ENCODE results near the gene CLDN1. TPM values are rescaled to one million over a fixed set of nuclear protein-coding genes. Genes with fewer than 3 reads are reported as not detected.
A peak's percentile ranks its signal among the peaks of the same experiment; 100 is the strongest.

The CLDN1 gene
- total and polyA plus RNA-seq, 2 of the 4 experiments (the other 2 are of a cell fraction) = 4.7 to 7.3 TPM

GRCh38 chr3:190322604-190323245 lies 479 bp upstream of the CLDN1 start:
- H2AK9ac ChIP-seq (replicated peaks; ENCODE audit: low read depth, low read length, poor library complexity) = peak overlapping the region; percentile 82
- peak overlapping the region; percentile 66 for H3K4me3 ChIP-seq (ENCODE audit: insufficient read depth, low read depth, low read length)
- intact Hi-C loops (cut with micrococcal nuclease) (loop anchor here (1.0 to 10.0 kb wide), 6 partner anchors 62 to 372 kb away; no protein-coding TSS in a partner anchor), in situ Hi-C loops (cut with MboI; ENCODE audit: low sequenced_read_pairs) (loop anchor here (5.0 kb wide), 1 partner anchor 360 kb away; no protein-coding TSS in a partner anchor), dilution Hi-C loops (cut with HindIII; ENCODE audit: low sequenced_read_pairs, unreplicated experiment) (no loop called here)
- H3K9me3 ChIP-seq (ENCODE audit: control insufficient read depth, insufficient read depth, low read length) = no peaks in the 10 kb centered on the region
- no TSS peak for BruUV-seq (replicated peaks)
- peak overlapping the region; percentile 89 for H2BK20ac ChIP-seq (ENCODE audit: low read depth, low read length)
- ATAC-seq (ENCODE audit: low read depth) (peak; percentile 7; the same call in 1 of the 2 replicates), DNase-seq (no peak)
- peak overlapping the region; percentile 61 for H2BK5ac ChIP-seq (ENCODE audit: low read depth, low read length, poor library complexity, severe bottlenecking)
- 0% methylated on average over 6 of the region's 12 CpGs; no CpG with 5 or more reads in 1 of the 2 experiments for WGBS, 2 experiments (ENCODE audit: extremely low coverage in 2 of 2, insufficient read length in 1 of 2)
- peak overlapping the region; percentile 96 for H3K23ac ChIP-seq (ENCODE audit: low read depth, low read length)
- H3K4me1 ChIP-seq (ENCODE audit: control insufficient read depth, insufficient read depth, low read length) = peaks cover 14% of the 10 kb centered on the region
- peak overlapping the region; percentile 41 for H4K91ac ChIP-seq (ENCODE audit: insufficient read depth, low read depth, low read length)
- POLR2A ChIA-PET (ENCODE audit: unreplicated experiment) = no interaction called here
- peak overlapping the region; percentile 93 for H2BK120ac ChIP-seq (ENCODE audit: low read depth, low read length)
- peak overlapping the region; percentile 84 for H2AK5ac ChIP-seq (ENCODE audit: low read depth, low read length)
- peak overlapping the region; percentile 78 for H3K4ac ChIP-seq (ENCODE audit: low read depth, low read length)
- H4K20me1 ChIP-seq (ENCODE audit: insufficient read depth, low read length) = no peaks in the 10 kb centered on the region
- no peak for TF ChIP-seq RCOR1 (IDR thresholded peaks at IDR 0.05; ENCODE audit: insufficient replicate concordance, low read length)
- no peak for TF ChIP-seq ELK1 (IDR thresholded peaks at IDR 0.05; ENCODE audit: borderline replicate concordance, low read depth, low read length)
- no peak for TF ChIP-seq CHD1 (IDR thresholded peaks at IDR 0.05; ENCODE audit: low read depth, low read length)
- TF ChIP-seq MXI1 (IDR thresholded peaks at IDR 0.05; ENCODE audit: borderline replicate concordance, low read depth, low read length) = no peak
- no peak for TF ChIP-seq USF2 (IDR thresholded peaks at IDR 0.05; ENCODE audit: low read depth, low read length)
- TF ChIP-seq CEBPB (IDR thresholded peaks at IDR 0.05; ENCODE audit: low read depth, low read length) = no peak
- H3K79me1 ChIP-seq (ENCODE audit: low read depth in 1 of 2, low read length in 2 of 2) = peaks cover 4 to 30% of the 10 kb centered on the region in 2 experiments; a peak in 3 of 4 replicates
- H3K14ac ChIP-seq (replicated peaks; ENCODE audit: low read depth, low read length) = peak overlapping the region; percentile 77
- CTCF ChIA-PET = interaction anchor here (0.6 to 2.8 kb wide), 24 partner anchors 13 to 362 kb away, joined by 3 to 22 read pairs (median 3); no protein-coding TSS in a partner anchor
- H3K18ac ChIP-seq (ENCODE audit: low read depth, low read length) = peak overlapping the region; percentile 36; the same call in 1 of the 2 replicates
- H4K8ac ChIP-seq (ENCODE audit: low read depth in 2 of 2, low read length in 2 of 2) = peak overlapping the region; percentile 37 to 92; a peak in 3 of 4 replicates
- peak overlapping the region; percentile 88 for H2AFZ ChIP-seq (replicated peaks; ENCODE audit: low read length, poor library complexity)
- H3K27me3 ChIP-seq (ENCODE audit: control insufficient read depth, insufficient read depth, low read length) = no peaks in the 10 kb centered on the region
- H3K36me3 ChIP-seq (ENCODE audit: control insufficient read depth, insufficient read depth, low read length) = no peaks in the 10 kb centered on the region
- H2BK15ac ChIP-seq (ENCODE audit: low read depth, low read length) = peak overlapping the region; percentile 98; the same call in 2 of the 3 replicates
- peak overlapping the region; percentile 96 for H3K4me2 ChIP-seq (ENCODE audit: low read depth, low read length)
- peaks cover 7% of the 10 kb centered on the region for H3K9me1 ChIP-seq (ENCODE audit: insufficient read depth, low read length)
- H3K27ac ChIP-seq (ENCODE audit: insufficient read depth, low read length) = no peak overlapping the region
- peak overlapping the region; percentile 72 for H3K9ac ChIP-seq (ENCODE audit: low read depth, low read length)
- H4K5ac ChIP-seq (ENCODE audit: low read depth, low read length) = peak overlapping the region; percentile 28; the same call in 1 of the 2 replicates
- H3K56ac ChIP-seq (ENCODE audit: extremely low read depth, insufficient read depth, low read length) = peak overlapping the region; percentile 48; the same call in 1 of the 2 replicates

Data from IMR-90 (cell line).